H1 (cell line): Measurements from ENCODE around the gene PSPC1. TPM values are rescaled to one million over a fixed set of nuclear protein-coding genes. Genes with fewer than 3 reads are reported as not detected.

ENCODE experiments used
- CTCF ChIA-PET: fragments of 300-600 bp; sonication (Branson Sonifier 250); formaldehyde crosslinking; loops from one replicate; lab custom pipeline; 2021; ENCODE audit not compliant: partially characterized antibody; lab: Charles Lee
- POLR2A ChIA-PET: fragments of 300-600 bp; sonication (Branson Sonifier 250); formaldehyde crosslinking; loops from one replicate; lab custom pipeline; 2021; ENCODE audit warnings: inconsistent platforms; ENCODE audit not compliant: partially characterized antibody; lab: Charles Lee
- DNase-seq, 2 experiments: peaks; one replicate each; pipeline versions ENCODE4 v3.0.0 to v3.0.0-alpha.2; 2010 to 2022; ENCODE audit warnings: low spot score in 2 of 2, low read depth in 1 of 2, mixed read lengths in 1 of 2
- FAIRE-seq: peaks from 2 replicates; lab custom pipeline; 2011; peaks lifted over from hg19 to GRCh38; lab: Jason Lieb, UNC
- H2AFZ ChIP-seq: 2 replicates; pipeline ENCODE4 v1.8.1; 2012; ENCODE audit warnings: low read length, inconsistent platforms
- H2AK5ac ChIP-seq: 2 replicates; pipeline ENCODE4 v1.6.1; 2013; ENCODE audit warnings: low read depth, low read length
- H2BK120ac ChIP-seq: replicated peaks from 2 replicates; pipeline ENCODE3; 2013; ENCODE audit warnings: low read depth, low read length, inconsistent platforms
- H2BK12ac ChIP-seq: 2 replicates; pipeline ENCODE4 v1.6.1; 2013; ENCODE audit warnings: low read depth, low read length
- H2BK15ac ChIP-seq: 2 replicates; pipeline ENCODE4 v1.6.1; 2013; ENCODE audit warnings: low read length
- H2BK20ac ChIP-seq: 2 replicates; pipeline ENCODE4 v1.6.1; 2013; ENCODE audit warnings: low read length
- H2BK5ac ChIP-seq: 2 replicates; pipeline ENCODE4 v1.6.1; 2013; ENCODE audit warnings: low read depth, low read length
- H3K14ac ChIP-seq: 2 replicates; pipeline ENCODE4 v1.6.1; 2013; ENCODE audit warnings: inconsistent platforms; ENCODE audit not compliant: insufficient read length
- H3K18ac ChIP-seq: 2 replicates; pipeline ENCODE4 v1.6.1; 2013; ENCODE audit warnings: low read length; ENCODE audit errors: extremely low read depth
- H3K23ac ChIP-seq: 2 replicates; pipeline ENCODE4 v1.6.1; 2013; ENCODE audit warnings: inconsistent platforms; ENCODE audit not compliant: insufficient read length
- H3K23me2 ChIP-seq: 2 replicates; pipeline ENCODE4 v1.6.1; 2013; ENCODE audit warnings: low read depth, low read length
- H3K27ac ChIP-seq: 2 replicates; pipeline ENCODE4 v1.6.1; 2011; ENCODE audit warnings: low read depth, low read length, inconsistent platforms
- H3K27me3 ChIP-seq, 4 experiments: replicated peaks in 1 of 4; 1 replicate in 1 of 4; 2 replicates in 3 of 4; pipeline versions ENCODE4 v1.6.1 to v1.8.1; 2011 to 2013; ENCODE audit warnings: low read length in 3 of 4, mild to moderate bottlenecking in 3 of 4, inconsistent platforms in 2 of 4, mixed read lengths in 2 of 4, moderate library complexity in 1 of 4; ENCODE audit not compliant: control insufficient read depth in 3 of 4, insufficient read depth in 3 of 4; ENCODE audit errors: extremely low read depth in 1 of 4
- H3K36me3 ChIP-seq, 4 experiments: 2 replicates each; pipeline versions ENCODE4 v1.6.1 to v1.8.1; 2011 to 2013; ENCODE audit warnings: mild to moderate bottlenecking in 4 of 4, low read length in 3 of 4, moderate library complexity in 2 of 4, control low read depth in 1 of 4, inconsistent platforms in 1 of 4; ENCODE audit not compliant: insufficient read depth in 4 of 4, control insufficient read depth in 2 of 4
- H3K4ac ChIP-seq: replicated peaks from 2 replicates; pipeline ENCODE3; 2013; ENCODE audit warnings: low read length, low read depth, mixed read lengths, inconsistent platforms; ENCODE audit not compliant: insufficient read length
- H3K4me1 ChIP-seq, 4 experiments: replicated peaks in 1 of 4; 1 replicate in 1 of 4; 2 replicates in 3 of 4; pipeline versions ENCODE4 v1.6.1 to v1.8.1; 2011 to 2013; ENCODE audit warnings: low read length in 3 of 4, inconsistent platforms in 2 of 4, mixed read lengths in 1 of 4; ENCODE audit not compliant: insufficient read depth in 4 of 4, control insufficient read depth in 3 of 4
- H3K4me2 ChIP-seq, 2 experiments: 2 replicates each; pipeline versions ENCODE4 v1.6.1 to v1.8.1; 2011 to 2013; ENCODE audit warnings: low read depth in 2 of 2, low read length in 2 of 2, control low read depth in 1 of 2, inconsistent platforms in 1 of 2, mild to moderate bottlenecking in 1 of 2; ENCODE audit not compliant: insufficient read depth in 1 of 2
- H3K4me3 ChIP-seq, 4 experiments: fragments of 200-600, 300-600 bp in 1 of 4; sonication (generic), shearing (Covaris generic), sonication (Bioruptor Twin) in 1 of 4; 2 replicates each; pipeline versions ENCODE4 v1.5.1 to v1.8.1; 2011 to 2016; ENCODE audit warnings: low read length in 4 of 4, low read depth in 3 of 4, control low read depth in 2 of 4, inconsistent platforms in 2 of 4, mild to moderate bottlenecking in 2 of 4, mixed read lengths in 1 of 4, moderate library complexity in 1 of 4; ENCODE audit not compliant: insufficient read depth in 2 of 4; ENCODE audit errors: extremely low read depth in 1 of 4
- H3K56ac ChIP-seq: replicated peaks from 2 replicates; pipeline ENCODE3; 2013; ENCODE audit warnings: low read depth, mild to moderate bottlenecking, mixed read lengths, low read length, inconsistent platforms; ENCODE audit not compliant: insufficient read length
- H3K79me1 ChIP-seq: 2 replicates; pipeline ENCODE4 v1.6.1; 2013; ENCODE audit warnings: low read depth, low read length, control low read depth
- H3K79me2 ChIP-seq, 2 experiments: 2 replicates each; pipeline versions ENCODE4 v1.6.1 to v1.8.1; 2012 to 2013; ENCODE audit warnings: low read length in 2 of 2, mild to moderate bottlenecking in 2 of 2, inconsistent platforms in 1 of 2; ENCODE audit not compliant: insufficient read depth in 2 of 2, control insufficient read depth in 1 of 2
- H3K9ac ChIP-seq, 4 experiments: replicated peaks in 1 of 4; 1 replicate in 1 of 4; 2 replicates in 3 of 4; pipeline versions ENCODE4 v1.6.1 to v1.8.1; 2011 to 2013; ENCODE audit warnings: low read depth in 3 of 4, low read length in 3 of 4, control low read depth in 2 of 4, mild to moderate bottlenecking in 2 of 4, moderate library complexity in 2 of 4, inconsistent platforms in 1 of 4; ENCODE audit errors: extremely low read depth in 1 of 4
- H3K9me3 ChIP-seq, 2 experiments: 2 replicates each; pipeline versions ENCODE4 v1.6.1 to v1.8.1; 2012 to 2013; ENCODE audit warnings: mild to moderate bottlenecking in 2 of 2, moderate library complexity in 2 of 2, control low read depth in 1 of 2, inconsistent platforms in 1 of 2, low read depth in 1 of 2, low read length in 1 of 2, mixed read lengths in 1 of 2; ENCODE audit not compliant: insufficient read depth in 2 of 2
- H4K20me1 ChIP-seq, 2 experiments: replicated peaks in 1 of 2; 2 replicates each; pipeline versions ENCODE3 to v1.8.1; 2011 to 2013; ENCODE audit warnings: inconsistent platforms in 2 of 2, low read length in 2 of 2, mild to moderate bottlenecking in 1 of 2; ENCODE audit not compliant: insufficient read depth in 2 of 2, control insufficient read depth in 1 of 2
- H4K5ac ChIP-seq: 2 replicates; pipeline ENCODE4 v1.6.1; 2013; ENCODE audit warnings: low read length, low read depth, mixed read lengths, inconsistent platforms; ENCODE audit not compliant: insufficient read length
- H4K8ac ChIP-seq: 2 replicates; pipeline ENCODE4 v1.8.0; 2013; ENCODE audit warnings: mild to moderate bottlenecking, moderate library complexity, low read length, inconsistent platforms; ENCODE audit not compliant: insufficient read depth; ENCODE audit errors: extremely low read depth
- H4K91ac ChIP-seq: replicated peaks from 2 replicates; pipeline ENCODE3; 2013; ENCODE audit warnings: low read length, mixed read lengths, inconsistent platforms; ENCODE audit not compliant: insufficient read length
- BACH1 ChIP-seq: IDR thresholded peaks from 2 replicates; pipeline ENCODE4 v1.6.1; 2012; ENCODE audit warnings: low read length, improper control_type of control experiment
- CBX5 ChIP-seq: fragments of 300-800, 300-1000 bp; sonication (generic); IDR thresholded peaks from 2 replicates; pipeline ENCODE4 v1.7.1; 2016; ENCODE audit warnings: antibody characterized with exemption, low read length, low read depth
- CBX8 ChIP-seq: fragments of 300-800, 300-1000 bp; sonication (generic); IDR thresholded peaks from 2 replicates; pipeline ENCODE4 v1.7.1; 2016; ENCODE audit warnings: low read depth, low read length, borderline replicate concordance
- CEBPB ChIP-seq: IDR thresholded peaks from 2 replicates; pipeline ENCODE4 v1.6.1; 2012; ENCODE audit warnings: low read depth, low read length
- EGR1 ChIP-seq: IDR thresholded peaks from 2 replicates; pipeline ENCODE4 v1.6.1; 2011; ENCODE audit warnings: low read depth, low read length, borderline replicate concordance
- EZH2 ChIP-seq: fragments of 200-600 bp; sonication (generic); IDR thresholded peaks from 2 replicates; pipeline ENCODE4 v1.7.1; 2012; ENCODE audit warnings: low read depth, mild to moderate bottlenecking, moderate library complexity, low read length, inconsistent platforms; ENCODE audit not compliant: severe bottlenecking
- GABPA ChIP-seq: IDR thresholded peaks from 2 replicates; pipeline ENCODE4 v1.6.1; 2011; ENCODE audit warnings: mild to moderate bottlenecking, low read length, moderate library complexity, borderline replicate concordance; ENCODE audit not compliant: insufficient read depth
- JUN ChIP-seq: IDR thresholded peaks from 2 replicates; pipeline ENCODE4 v1.6.1; 2011; ENCODE audit warnings: low read depth, mild to moderate bottlenecking, improper control_type of control experiment, low read length
- JUND ChIP-seq: IDR thresholded peaks from 2 replicates; pipeline ENCODE4 v1.6.1; 2011; ENCODE audit warnings: mild to moderate bottlenecking, improper control_type of control experiment, low read length
- KDM5A ChIP-seq: fragments of 200-600 bp; IDR thresholded peaks from 2 replicates; pipeline ENCODE4 v1.7.1; 2012; ENCODE audit warnings: mild to moderate bottlenecking, low read length, inconsistent platforms, mixed read lengths
- NRF1 ChIP-seq: IDR thresholded peaks from 2 replicates; pipeline ENCODE4 v1.6.1; 2011; ENCODE audit warnings: mild to moderate bottlenecking, low read depth, low read length, improper control_type of control experiment
- RXRA ChIP-seq: IDR thresholded peaks from 2 replicates; pipeline ENCODE4 v1.6.1; 2011; ENCODE audit warnings: low read depth, mild to moderate bottlenecking, low read length, moderate library complexity; ENCODE audit not compliant: insufficient read depth
- SAP30 ChIP-seq: fragments of 300-600 bp; sonication (generic); IDR thresholded peaks from 2 replicates; pipeline ENCODE4 v1.7.1; 2012; ENCODE audit warnings: low read length, moderate library complexity, mild to moderate bottlenecking, inconsistent platforms; ENCODE audit not compliant: insufficient read depth, insufficient replicate concordance
- SIRT6 ChIP-seq: IDR thresholded peaks from one replicate; pipeline ENCODE4 v1.7.1; 2012; ENCODE audit warnings: low read length, inconsistent platforms
- SP1 ChIP-seq: IDR thresholded peaks from 2 replicates; pipeline ENCODE4 v1.6.1; 2011; ENCODE audit warnings: low read depth, low read length
- SP4 ChIP-seq: IDR thresholded peaks from 2 replicates; pipeline ENCODE4 v1.6.1; 2012; ENCODE audit warnings: low read length, inconsistent platforms
- WGBS, 2 experiments: shearing (Covaris generic) in 1 of 2; methylation state at CpG; one replicate each; pipeline versions ENCODE4 v1.1.6 to v1.1.7; 2013 to 2015; ENCODE audit warnings: low lambda C conversion rate in 2 of 2, mixed read lengths in 2 of 2, inconsistent platforms in 1 of 2, low coverage in 1 of 2, missing lambda C conversion rate in 1 of 2; ENCODE audit not compliant: insufficient replicate concordance in 2 of 2, insufficient coverage in 1 of 2, insufficient read length in 1 of 2; ENCODE audit errors: extremely low coverage in 1 of 2, missing lambda C conversion rate in 1 of 2; 5-methylcytosine and 5-hydroxymethylcytosine counted together
- polyA plus RNA-seq, 7 experiments: library from polyadenylated mRNA; depleted of rRNA in 3 of 7; stranded (reverse) in 5 of 7; unstranded in 2 of 7; fragments of >200 nt in 5 of 7; fragments of 200-250 nt in 2 of 7; gene quantifications; 1 replicate in 5 of 7; 2 replicates in 1 of 7; 4 replicates in 1 of 7; pipeline versions ENCODE4 v1.2.1 to v1.2.3, GENCODE V29; 2011 to 2013; ENCODE audit warnings: missing spikeins in 2 of 7, mixed read lengths in 2 of 7
- total RNA-seq: library from RNA; stranded (reverse); fragmentation: NEBNext Ultra II Directional; extraction: Animal tissue kit (Norgen Biotek cat#: 25700); gene quantifications from 2 replicates; pipeline ENCODE4 v1.2.1, GENCODE V29; 2021

Gene PSPC1
- total and polyA plus RNA-seq, 2 of the 8 experiments (the other 6 are each of a cell fraction or from before 2014, with no cell fraction given): 53.4 to 97.4 TPM

DNA sequence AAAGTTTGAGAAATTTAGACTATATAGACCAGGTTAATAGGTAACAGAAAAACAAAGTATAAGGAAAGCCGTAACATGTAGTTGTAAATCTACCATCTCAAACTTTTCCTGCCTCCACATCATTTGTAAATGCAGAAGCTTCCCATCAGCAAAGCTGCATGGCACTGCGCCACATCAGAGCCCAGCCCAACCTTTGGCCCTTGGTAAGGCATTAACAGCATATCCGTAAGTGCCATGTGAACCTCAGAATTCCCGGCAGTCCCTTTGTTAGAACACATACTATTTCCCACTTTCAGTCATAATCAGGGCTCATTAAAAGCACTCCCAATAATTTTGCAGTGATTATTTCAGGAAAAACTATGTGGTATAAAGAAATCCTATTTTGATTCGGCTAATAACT is 97.7 kb downstream of the PSPC1 start:
- Histone ChIP-seq H3K4ac (no peak overlapping the region), H3K27ac (no peak overlapping the region), H3K9ac (no peak overlapping the region), H2BK12ac (no peak overlapping the region), H2BK120ac (no peak overlapping the region), H2BK20ac (no peak overlapping the region), H2BK5ac (no peak overlapping the region), H3K4me3 (no peak overlapping the region), H3K36me3 (no peaks in the 10 kb centered on the region), H2BK15ac (no peak overlapping the region), H4K5ac (no peak overlapping the region), H2AK5ac (no peak overlapping the region), H3K4me1 (peaks cover 0 to 9% (median 5%) of the 10 kb centered on the region in 4 experiments; a peak in 4 of 7 replicates), H3K23me2 (no peaks in the 10 kb centered on the region), H3K9me3 (no peaks in the 10 kb centered on the region), H3K79me2 (peaks cover 0 to 16% of the 10 kb centered on the region in 2 experiments; a peak in 1 of 4 replicates), H4K91ac (no peak overlapping the region), H3K56ac (no peak overlapping the region), H3K18ac (no peak overlapping the region), H3K4me2 (no peak overlapping the region), H3K23ac (no peak overlapping the region), H4K8ac (no peak overlapping the region), H3K79me1 (no peaks in the 10 kb centered on the region; the same call in 1 of the 2 replicates), H2AFZ (no peak overlapping the region), H3K14ac (no peak overlapping the region), H4K20me1 (peaks cover 0 to 4% of the 10 kb centered on the region in 2 experiments), H3K27me3 (no peaks in the 10 kb centered on the region)
- WGBS, 2 experiments: 66% methylated on average over 5 of the region's 5 CpGs; no CpG with 5 or more reads in 1 of the 2 experiments
- FAIRE-seq (no peak), DNase-seq (no peak)
- TF ChIP-seq JUN (no peak), SP4 (no peak), EGR1 (no peak), EZH2 (no peak), KDM5A (no peak), SP1 (no peak), NRF1 (no peak), RXRA (no peak), JUND (no peak), CBX8 (no peak), SIRT6 (no peak), BACH1 (no peak), CBX5 (no peak), SAP30 (no peak), GABPA (no peak), CEBPB (no peak)
- ChIA-PET CTCF (interaction anchor here (1.0 kb wide), 1 partner anchor 75 kb away, joined by 3 read pairs; no protein-coding TSS in a partner anchor), POLR2A (no interaction called here)
